Dermis blood vessel endothelial cell (primary cell): ENCODE data around the gene VEGFA. TPM values are rescaled to one million over a fixed set of nuclear protein-coding genes. Genes with fewer than 3 reads are reported as not detected.
"Not testable (repeated sequence)": the region's sequence is repeated elsewhere in the genome, so short reads cannot be mapped to it uniquely, and the experiment has no call there.

ENCODE experiments used
- DNase-seq: peaks from one replicate; pipeline ENCODE4 v3.0.0; 2010
- total RNA-seq: library from RNA; depleted of rRNA; stranded (reverse); fragments of >200 nt; gene quantifications from 2 replicates; pipeline ENCODE4 v1.2.3, GENCODE V29; 2014

VEGFA gene
- total RNA-seq, 1 donor from 2014 or later, result 10.9 TPM

DNA sequence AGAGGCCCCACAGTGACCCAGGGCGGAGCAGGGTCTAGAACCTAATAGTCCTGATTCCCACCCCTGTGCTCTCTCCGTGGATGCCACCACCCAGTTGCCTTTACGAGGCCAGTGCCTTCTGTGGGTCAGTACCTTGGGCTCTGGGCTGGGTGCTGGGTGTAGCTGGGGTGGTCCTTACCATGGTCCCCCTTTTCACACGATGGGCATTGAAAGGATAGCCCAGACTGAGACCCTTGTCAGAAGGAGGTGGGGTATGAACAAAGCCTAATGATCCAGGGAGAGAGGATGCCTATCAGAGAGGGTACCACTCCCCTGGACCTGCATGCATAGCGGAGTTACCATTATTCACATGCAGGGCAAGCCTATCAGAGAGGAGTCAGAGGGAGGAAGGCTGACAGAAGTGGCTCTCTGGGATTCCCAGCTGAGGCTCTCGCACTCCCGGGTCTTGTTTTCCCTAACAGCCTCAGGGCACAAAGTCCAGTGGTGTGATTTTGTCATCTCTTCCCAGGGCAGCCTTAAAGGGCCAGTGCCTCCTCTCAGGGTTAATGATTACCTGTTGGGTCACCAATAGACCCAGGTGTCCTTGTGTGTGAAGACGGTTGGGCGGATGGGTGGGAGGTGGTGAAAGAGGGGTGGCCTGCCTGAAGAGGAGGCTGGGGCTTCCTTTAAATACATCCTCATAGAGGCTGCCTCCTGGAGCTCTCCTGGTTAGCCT lies 36.2 kb downstream of the VEGFA start:
- no peak for DNase-seq

DNA sequence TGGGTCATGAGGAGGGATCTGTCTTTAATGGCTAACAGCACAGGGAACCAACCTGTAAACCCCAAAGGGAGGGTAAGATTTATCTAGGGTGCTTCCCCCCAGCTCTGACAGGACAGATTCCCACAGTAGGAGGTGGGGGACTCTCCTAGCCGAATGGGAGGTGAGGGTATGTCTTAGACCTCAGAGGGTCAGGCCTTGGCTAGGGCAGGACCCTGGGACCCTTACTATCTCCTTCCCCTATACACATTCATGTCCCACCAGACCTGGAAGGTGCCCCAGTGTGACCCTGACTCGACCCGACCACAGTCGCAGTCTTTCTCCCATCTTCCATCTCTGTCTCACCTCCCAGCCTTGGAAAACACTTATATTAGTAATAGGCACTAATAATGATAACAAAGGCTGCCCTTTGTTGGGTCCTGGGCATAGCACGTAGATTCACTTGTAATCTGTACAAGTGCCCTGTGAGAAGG lies 36.8 kb downstream of the VEGFA start:
- DNase-seq, result no peak

DNA sequence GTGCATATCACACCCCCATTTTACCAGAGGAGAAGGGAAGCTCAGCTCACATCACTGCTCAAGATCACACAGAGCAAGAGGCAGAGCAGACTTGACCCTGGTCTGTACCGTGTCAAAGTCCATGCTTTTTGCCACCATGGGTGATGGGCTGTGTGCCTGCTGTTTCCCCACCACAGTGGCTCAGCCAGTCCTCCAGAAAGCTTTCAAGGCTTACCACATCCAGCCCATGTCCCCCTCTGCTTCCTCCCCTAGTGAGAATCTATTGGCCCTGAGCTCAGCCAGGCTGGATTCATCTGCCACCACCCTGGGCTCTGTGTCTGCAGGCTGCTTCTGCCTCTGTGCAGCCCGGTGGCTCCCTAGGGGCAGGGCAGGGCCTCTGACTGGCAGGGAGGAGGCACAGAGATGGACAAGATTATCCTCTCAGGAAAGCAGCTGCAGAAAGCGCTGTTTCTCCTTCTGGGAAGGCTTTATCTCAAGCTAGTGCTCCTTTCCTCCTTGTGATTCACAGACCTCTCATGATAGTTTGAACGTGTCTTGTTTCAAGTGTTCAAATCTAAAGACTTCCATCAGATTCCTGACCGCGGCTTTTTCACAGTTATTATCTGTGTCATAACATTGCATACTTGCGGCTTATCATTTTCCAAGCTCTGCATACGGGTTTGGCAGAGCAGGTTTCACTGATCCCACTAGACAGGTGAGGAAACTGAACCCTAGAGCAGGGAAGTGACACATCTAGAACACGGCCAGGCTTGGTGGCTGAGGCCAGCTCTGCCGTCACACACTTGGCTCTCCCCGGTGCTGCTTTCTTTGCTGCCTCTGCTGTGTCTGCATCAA lies 37.4 kb downstream of the VEGFA start:
- no peak for DNase-seq

DNA sequence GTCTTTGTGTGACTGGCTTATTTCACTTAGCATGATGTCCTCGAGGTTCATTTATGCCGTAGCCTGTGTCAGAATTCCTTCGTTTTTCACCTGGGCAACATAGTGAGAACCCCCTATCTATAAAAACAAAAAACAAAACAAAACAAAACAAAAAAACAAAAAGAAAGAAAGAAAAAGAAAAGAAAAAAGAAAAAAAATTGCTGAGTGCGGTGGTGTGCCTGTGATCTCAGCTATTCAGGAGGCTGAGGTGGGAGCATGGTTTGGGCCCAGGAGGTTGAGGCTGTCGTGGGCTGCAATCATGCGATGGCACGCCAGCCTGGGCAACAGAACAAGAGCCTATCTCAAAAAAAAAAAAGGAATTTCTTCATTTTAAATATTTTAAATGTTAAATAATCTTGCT lies 38.4 kb downstream of the VEGFA start:
- DNase-seq, result no peak

DNA sequence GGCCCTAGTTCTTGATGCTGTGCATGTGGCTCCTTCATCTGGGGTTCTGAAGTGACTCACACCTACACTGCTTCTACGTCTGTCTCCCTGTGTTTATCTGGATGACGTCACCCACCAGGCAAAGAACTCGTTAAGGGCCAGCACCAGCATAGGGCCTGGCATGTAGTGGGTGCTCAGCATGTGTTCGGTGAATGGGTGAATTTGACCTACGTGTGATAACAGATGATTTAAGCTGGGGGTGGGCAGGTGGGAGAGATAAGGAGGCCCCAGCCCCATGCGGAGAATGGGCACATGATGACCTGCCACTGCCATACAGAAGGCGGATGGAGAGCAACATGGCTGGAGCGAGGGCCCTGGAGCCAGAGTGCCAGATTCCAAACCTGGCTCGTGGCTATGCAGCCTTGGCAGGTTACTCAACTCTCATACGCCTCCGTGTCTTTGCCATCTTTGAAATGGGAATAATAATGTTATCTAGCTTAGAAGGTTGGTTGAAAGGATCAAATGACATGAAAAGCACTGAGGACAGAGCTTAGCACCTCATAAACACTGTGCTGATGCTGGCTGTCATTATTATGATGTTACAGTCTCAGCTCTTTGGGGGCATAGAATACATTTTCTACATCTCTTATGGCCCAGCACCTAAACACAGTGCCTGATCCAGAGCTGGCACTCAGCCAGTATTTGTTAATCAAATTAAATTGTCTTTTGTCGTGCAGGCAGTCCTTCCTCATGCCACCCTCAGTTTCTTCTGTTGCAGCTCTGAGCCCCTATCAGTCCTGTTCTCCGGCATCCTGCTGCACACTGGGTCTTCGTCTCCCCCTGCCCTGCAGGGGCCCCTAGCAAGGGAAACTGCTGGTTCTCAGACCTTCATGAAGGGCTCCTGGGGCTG lies 39.6 kb downstream of the VEGFA start:
- DNase-seq, result peak; percentile 32

DNA sequence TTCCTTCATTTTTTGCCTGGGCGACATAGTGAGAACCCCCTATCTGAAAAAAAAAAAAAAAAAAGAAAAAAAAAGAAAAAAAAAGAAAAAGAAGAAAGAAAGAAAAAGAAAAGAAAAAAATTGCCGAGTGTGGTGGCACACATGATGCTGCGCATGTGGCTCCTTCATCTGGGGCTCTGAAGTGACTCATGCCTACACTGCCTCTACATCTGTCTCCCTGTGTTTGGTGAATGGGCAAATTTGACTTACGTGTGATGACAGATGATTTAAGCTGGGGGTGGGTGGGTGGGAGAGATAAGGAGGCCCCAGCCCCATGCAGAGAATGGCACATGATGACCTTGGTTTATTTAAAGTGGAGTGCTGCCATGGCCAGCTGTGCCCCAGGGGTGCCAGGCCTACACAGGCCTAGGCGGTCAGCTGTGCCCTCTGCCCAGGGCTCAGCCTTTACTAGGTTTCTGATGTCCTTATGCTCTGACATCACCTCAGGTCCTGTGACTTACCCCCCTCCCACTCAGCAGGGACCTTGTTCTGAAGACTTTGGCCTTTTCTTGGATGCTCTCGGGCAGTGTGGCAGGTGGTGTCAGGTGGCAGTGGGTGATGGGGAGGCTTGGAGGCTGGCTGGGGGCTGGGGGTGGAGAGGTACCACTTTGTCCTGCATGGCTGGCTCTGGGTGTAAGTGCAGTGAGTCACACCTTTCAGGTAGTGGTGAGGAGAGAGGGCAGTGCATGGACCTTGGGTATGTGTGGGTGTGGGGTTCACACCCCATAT lies 41.1 kb downstream of the VEGFA start:
- DNase-seq, result no peak

DNA sequence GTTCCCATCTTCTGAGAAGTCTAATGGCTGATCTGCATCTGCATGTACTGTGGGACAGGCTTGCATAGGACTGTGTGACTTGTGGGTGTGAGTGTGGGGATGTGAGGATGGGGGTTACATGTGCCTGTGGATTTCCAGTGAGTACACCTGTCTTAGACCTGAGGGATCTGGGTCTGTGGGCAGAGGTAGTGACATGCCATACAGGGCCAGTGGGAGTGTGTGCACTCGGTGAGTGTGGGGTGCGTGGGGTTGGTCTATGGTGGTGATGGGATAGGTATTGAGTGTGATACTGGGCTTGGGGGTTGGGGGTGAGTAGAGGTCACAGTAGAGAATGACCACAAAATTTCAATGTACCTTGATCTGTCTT lies 41.7 kb downstream of the VEGFA start:
- no peak for DNase-seq

DNA sequence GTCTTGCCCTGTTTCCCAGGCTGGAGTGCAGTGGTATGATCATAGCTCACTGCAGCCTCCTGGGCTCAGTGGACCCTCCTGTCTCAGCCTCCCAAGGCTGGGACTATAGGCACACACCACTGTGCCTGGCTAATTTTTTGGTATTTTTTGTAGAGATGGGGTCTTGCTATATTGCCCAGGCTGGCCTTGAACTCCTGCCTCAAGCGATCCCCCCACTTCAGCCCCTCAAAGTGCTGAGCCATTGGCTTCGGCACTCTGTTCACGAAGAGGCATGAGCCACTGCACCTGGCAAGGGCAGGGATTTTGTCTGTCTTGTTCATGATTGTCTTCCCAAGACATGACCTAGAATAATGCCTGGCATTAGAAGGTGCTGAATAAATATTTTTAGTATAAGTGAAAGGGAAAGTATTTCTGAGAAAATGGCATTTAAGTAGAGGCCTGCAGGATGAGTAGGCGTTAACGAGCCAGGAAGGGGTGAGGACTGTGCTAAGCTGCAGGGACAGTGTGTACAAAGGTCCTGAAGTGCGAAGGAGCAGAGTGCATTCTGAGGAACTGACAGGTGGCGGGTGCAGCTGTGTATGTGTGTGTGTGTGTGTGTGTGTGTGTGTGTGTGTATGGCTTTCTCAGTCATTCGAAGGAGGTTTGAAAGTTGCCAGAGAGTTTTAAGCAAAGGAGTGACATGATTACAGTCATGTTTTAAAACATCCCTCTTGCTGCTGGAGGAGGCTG lies 43.0 kb downstream of the VEGFA start:
- no peak for DNase-seq

DNA sequence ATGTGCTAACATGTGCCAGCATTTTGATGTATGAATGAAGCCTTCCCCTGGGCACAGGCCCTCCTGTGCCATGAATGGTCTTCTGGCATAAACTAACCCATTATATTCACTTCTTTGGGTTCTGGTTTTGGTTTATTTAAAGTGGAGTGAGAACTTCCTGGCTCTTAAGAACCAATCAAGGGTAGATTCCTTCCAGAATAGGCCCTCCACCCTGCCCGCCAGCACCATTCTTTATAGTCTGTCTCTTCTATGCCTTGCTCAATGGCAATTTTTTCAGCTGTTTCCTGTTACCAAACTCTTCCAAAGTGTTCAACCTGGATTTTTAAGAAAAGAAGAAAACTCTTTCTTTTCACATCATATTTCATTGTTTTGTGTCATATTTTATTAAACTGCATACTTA lies 44.1 kb downstream of the VEGFA start:
- no peak for DNase-seq

DNA sequence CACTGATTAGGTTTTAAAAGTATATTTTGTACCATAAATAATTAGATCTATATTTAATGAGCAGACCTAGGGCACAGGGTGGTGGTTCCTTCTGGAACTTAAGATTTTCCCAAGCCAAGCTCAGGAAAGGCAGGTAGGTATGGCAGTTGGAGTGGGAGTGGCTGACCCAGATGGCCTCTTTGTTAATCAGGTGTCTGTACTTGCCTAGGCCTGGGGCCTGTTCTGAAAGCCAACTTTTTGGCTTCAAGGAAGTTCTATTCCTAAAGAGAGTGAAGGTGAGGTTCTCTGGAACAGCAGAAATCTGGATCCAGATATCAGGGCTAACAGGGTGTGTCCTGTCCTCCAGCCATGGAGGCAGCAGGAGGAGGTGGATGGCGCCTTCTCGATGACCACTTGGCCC lies 44.9 kb downstream of the VEGFA start:
- DNase-seq, result no peak

DNA sequence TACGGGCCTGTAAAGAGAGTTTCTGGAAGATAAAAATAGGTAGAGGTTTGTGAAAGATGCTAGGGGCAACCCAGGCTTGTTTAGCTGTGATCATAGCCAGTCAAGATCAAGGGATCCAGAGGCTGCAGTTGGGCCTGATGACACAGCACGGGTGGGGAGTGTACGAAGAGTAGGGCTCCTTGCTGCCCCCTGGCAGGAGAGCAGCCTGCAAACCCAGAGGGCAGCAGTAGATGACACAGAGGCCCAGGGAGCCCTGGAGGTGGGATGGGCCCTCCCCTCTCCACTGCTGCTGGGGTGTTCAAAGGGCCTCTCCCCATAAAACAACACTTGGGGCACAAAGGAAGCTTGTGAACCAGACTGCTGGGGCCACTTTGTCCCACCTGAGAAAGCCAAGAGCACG lies 47.2 kb downstream of the VEGFA start:
- DNase-seq, result peak; percentile 41

DNA sequence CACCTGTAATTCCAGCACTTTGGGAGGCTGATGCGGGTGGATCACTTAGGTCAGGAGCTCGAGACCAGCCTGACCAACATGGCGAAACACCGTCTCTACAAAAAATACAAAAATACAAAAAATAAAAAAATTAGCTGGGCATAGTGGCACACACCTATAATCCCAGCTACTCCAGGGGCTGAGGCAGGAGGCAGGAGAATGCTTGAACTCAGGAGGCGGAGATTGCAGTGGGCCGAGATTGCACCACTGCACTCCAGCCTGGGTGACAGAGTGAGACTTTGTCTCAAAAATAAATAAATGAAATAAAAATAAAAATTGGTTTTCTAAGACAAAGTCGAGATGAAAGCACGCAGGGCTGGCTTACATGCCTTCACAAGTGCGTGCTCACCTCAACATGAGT lies 49.0 kb downstream of the VEGFA start:
- DNase-seq, result not testable (repeated sequence)

DNA sequence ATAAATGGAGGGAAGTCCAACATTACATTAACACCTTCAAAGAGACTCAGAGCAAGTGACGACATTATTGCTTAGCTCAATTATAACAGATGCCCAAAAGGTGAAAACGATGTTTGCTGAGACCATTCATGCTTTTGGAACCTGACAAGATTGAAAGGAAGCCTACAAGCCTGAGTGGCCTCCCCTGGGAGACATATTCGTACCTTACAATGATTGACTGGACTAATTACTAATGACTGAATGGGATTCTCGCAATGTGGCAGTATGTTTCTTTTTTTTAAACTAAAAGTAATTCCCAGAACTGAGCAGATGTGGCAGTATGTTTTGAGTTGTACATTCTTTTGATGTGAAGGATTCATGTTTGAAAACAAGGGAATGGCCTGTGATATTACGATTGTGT lies 49.9 kb downstream of the VEGFA start:
- DNase-seq, result no peak

DNA sequence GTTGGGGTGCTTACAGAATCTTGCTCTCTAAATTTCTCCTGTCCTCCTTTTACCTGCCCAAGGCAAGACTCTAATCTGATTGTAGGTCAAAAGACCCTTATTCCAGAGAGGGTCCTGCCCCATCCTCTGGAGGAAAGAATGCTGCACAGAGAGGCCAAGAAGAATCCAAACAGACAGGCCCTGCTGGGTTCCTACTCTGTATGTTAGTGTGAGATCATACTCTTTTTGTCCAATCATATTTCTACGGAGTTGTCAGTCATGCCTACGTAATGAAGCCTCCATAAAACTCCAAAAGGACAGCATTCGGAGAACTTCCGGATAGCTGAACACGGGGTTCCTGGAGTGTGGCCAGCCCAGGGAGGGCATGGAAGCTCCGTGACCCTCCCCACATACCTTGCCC lies 50.5 kb downstream of the VEGFA start:
- DNase-seq, result no peak

DNA sequence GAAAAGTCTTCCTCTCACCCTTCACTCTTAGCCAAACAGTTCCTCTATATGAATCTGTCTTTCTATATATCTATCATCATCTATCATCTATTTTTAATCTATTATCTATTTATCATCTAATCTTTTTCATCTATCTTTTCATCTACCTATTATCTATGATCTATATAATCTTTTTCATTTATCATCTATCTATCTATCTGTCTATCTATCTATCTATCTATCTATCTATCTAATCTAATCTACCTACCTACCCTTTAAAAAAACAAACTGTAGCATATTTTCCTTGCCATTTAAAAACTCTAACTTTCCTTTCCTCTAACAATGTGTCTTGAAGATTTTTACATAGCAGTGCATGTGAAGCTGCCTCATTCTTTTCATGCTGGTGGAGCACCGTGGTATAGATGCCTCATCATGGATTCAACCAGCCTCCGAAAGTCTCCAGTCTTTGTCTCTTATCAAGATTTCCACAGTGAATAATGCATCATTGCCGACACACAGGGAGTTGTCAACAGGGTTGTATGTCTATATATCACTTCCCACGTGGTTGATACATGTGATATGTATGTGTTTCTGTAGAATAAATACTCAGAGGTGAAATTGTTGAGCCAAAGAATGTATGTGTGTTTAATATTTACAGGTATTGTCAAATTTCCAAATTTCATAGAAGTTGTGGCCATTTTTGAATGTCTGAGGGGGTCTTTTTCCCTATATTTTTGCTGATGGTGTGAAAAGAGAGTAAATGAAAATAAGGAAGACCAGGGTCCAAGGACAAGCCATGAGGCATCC lies 51.3 kb downstream of the VEGFA start:
- no peak for DNase-seq

DNA sequence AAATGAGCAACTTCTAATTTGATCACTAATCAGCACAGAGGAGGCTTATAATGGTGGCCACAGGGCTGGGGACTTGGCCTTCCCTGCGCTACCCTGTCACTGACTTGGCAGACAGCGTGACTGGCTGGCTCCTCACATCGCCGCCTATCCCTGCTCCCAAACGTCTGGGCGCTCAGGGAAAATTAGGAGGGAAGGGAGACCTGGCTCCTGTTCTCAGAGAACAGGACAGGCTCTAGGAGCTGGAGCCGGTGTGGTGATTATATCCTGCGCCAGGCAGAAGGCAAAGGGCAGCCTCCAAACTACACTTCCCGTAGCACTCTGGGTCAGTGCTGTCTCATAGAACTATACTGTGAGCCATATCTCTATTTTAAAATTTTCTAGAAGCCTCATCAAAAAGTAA lies 53.4 kb downstream of the VEGFA start:
- DNase-seq, result no peak

DNA sequence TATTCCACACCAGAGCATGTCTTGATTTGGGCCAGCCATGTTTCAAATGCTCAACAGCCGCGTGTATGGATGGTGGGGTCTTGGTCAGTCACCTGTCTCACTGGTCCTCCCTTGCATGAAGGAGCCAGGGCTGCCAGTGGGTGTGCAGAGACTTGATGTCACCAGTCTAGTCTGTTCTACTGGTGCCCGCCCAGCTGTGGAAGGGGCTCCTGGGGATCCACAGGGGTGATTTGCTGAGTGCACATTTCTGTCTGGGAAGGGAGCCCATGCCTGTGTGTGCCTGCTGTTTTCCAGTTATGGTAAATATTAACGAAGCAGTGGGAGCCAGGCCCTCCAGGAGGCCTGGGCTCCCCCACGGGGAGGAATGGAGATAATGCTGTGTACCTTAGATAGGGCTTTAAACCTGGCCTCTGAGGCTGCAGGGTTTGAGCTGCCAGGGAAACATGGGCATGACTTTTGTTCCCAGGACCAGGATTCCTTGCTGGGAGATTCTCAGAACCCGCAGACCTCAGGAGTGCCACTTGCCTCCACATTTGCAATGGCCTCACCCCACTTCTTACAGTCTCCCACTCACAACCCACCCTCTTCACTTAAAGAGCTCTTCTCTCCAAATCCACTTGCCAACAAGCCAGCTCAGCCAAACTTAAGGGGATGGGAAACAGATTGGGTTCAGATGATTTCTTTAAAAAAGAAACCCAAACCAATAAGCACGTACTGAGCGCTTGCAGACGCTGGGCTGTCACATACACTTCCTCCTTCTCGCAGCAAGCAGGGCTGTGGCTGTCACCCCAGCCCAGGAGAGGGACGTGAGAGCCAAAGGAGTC lies 54.1 kb downstream of the VEGFA start:
- DNase-seq, result no peak

DNA sequence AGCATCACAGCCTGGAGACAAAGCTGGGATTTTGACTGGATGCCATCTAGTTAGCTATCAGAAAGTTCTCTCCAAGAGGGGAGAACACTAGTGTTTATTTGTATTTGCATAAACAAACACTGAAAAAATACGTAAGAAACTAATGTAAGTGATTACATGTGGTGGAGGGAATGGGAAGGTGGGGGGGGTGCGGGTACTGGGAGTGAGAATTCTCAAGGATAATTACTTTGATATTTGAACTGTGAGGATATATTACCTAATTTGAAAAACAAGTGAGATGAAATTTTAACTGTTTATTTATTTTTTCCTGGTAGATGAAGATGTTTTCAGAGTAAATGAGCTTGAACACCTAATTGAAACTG lies 54.7 kb downstream of the VEGFA start:
- DNase-seq, result no peak

DNA sequence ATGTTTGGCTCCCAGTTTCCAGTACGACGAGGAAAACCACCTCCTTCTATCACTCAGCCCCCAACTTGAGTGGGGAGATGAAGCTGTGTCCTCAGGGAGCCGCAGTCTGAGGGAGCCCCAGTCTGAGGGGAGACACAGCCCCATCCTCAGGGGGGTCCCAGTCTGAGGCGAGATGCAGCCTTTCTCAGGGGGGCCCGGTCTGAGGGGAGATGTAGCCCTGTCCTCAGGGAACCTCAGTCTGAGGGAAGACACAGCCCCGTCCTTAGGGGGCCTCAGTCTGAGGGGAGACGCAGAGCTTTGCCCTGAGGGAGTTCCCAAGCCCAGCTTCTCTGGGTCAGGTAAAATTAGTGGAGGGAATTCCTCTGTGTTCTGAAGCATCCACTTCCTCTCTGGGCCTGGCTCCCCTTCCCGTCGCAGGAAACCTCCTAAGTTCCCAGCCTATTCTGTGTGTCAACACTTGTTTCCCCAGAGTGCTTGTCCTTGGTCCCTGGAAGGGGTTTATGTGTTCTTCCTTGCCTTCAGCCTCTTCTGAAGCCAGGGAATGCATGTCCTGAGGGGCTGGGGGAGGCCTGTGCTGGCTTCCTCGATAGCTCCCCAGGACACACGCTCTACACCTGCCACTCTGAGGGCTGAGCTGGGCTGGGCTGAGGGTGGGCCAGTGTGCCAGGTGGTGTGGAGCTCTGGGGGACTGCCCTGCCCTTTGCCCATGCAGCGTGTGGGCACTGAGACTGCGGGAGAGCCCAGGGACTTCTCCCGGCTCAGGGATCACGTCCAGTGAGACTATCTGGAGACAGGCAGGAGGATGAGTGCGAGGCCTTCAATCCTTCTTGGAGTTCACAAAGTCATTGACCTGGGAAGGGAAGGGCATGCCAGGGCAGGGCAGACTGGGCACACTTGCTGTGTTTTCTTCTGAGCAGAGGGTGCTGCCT lies 55.4 kb downstream of the VEGFA start:
- DNase-seq, result no peak
